Ovary (tissue), 9 donors: ENCODE results near the gene OR2Y1. TPM values are rescaled to one million over a fixed set of nuclear protein-coding genes. Genes with fewer than 3 reads are reported as not detected.
"Not testable (repeated sequence)": the region's sequence is repeated elsewhere in the genome, so short reads cannot be mapped to it uniquely, and the experiment has no call there.

Experiments used
- DNase-seq, 5 donors: peaks; one replicate each; pipeline ENCODE4 v3.0.0-alpha.2; 2019 to 2020
- H3K27ac ChIP-seq, 2 donors: fragments of 200-600 bp; one replicate each; pipeline versions ENCODE4 v1.5.1 to v1.8.0; 2019 to 2022
- H3K27me3 ChIP-seq: fragments of 200-600 bp; one replicate; pipeline ENCODE4 v1.8.0; 2022
- H3K36me3 ChIP-seq: fragments of 200-600 bp; sonication (generic); one replicate; pipeline ENCODE4 v1.5.1; 2019
- H3K4me1 ChIP-seq: one replicate; pipeline ENCODE4 v1.8.1; 2013; ENCODE audit warnings: mild to moderate bottlenecking, moderate library complexity; ENCODE audit not compliant: insufficient read depth
- H3K4me3 ChIP-seq: fragments of 200-600 bp; sonication (generic); one replicate; pipeline ENCODE4 v1.5.1; 2017
- H3K9me3 ChIP-seq, 2 donors: fragments of 200-600 bp in 1 of 2; sonication (generic) in 1 of 2; one replicate each; pipeline versions ENCODE4 v1.5.1 to v1.8.1; 2013 to 2019; ENCODE audit warnings: mild to moderate bottlenecking in 1 of 2, moderate library complexity in 1 of 2
- CTCF ChIP-seq, 3 donors: fragments of 450-650 bp in 2 of 3; fragments of 200-600 bp in 1 of 3; IDR thresholded peaks; one replicate each; pipeline versions ENCODE4 v1.5.1 to v1.8.0; 2016 to 2022; ENCODE audit warnings: antibody characterized with exemption in 3 of 3, mild to moderate bottlenecking in 1 of 3
- EP300 ChIP-seq: sonication (generic); formaldehyde crosslinking; IDR thresholded peaks from one replicate; pipeline ENCODE4 v1.6.1; 2017; ENCODE audit warnings: antibody characterized with exemption
- POLR2A ChIP-seq: fragments of 450-650 bp; IDR thresholded peaks from one replicate; pipeline ENCODE4 v1.6.1; 2017; ENCODE audit warnings: antibody characterized with exemption, mild to moderate bottlenecking, moderate library complexity
- WGBS, 3 donors: extraction: QIAGEN DNeasy Blood & Tissue Kit in 1 of 3; methylation state at CpG; one replicate each; pipeline versions ENCODE4 v1.1.5 to v1.1.7; 2013 to 2017; 5-methylcytosine and 5-hydroxymethylcytosine counted together
- intact Hi-C, 4 donors: fragments of 100-400 bp; cut with DNase I; formaldehyde crosslinking; loops; one replicate each; pipeline versions ENCODE4 v1.11.0 to v1.15.1; 2022 to 2023
- polyA plus RNA-seq, 2 donors: library from polyadenylated mRNA; stranded (reverse); fragments of 200-250 nt in 1 of 2; fragments of 350-450 nt in 1 of 2; fragmentation: Illumina TruSeq in 1 of 2; extraction: RNeasy Lipid Tissue Mini Kit (QIAGEN cat#74804) in 1 of 2; gene quantifications; one replicate each; pipeline ENCODE4 v1.2.3, GENCODE V29; 2013 to 2014
- total RNA-seq, 7 donors: library from RNA; depleted of rRNA in 2 of 7; stranded (reverse); fragments of >200 nt in 2 of 7; fragmentation: NEBNext Ultra II Directional in 3 of 7; extraction: Animal tissue kit (Norgen Biotek cat#: 25700) in 3 of 7; gene quantifications; one replicate each; pipeline versions ENCODE4 v1.1.0 to v1.2.4, GENCODE V29; 2016 to 2023
- donor health status: DM: no; HTN: no; CAD: no; lungs with moderate emphysema.
- donor health status: DM: no; HTN: no; CAD: no.
- donor health status: Bipolar disorder and iron deficiency.
- donor health status: DM: yes; HTN: yes; CAD: no.
- donor health status: DM: no; HTN: no; CAD: no.
- donor health status: DM: yes; HTN: yes; CAD: no.

OR2Y1 gene
- total and polyA plus RNA-seq, 9 donors: not detected

- Histone ChIP-seq H3K9me3 (no peaks in the 10 kb centered on the region), H3K4me1 (no peaks in the 10 kb centered on the region), H3K4me3 (no peak overlapping the region), H3K36me3 (no peaks in the 10 kb centered on the region), H3K27me3 (no peaks in the 10 kb centered on the region), H3K27ac (no peak overlapping the region)
- WGBS, 3 donors: 27 to 37% (median 33%) methylated on average over 6 of the region's 6 CpGs
- TF ChIP-seq CTCF (IDR thresholded peaks at IDR 0.05): no peak
- no peak for TF ChIP-seq POLR2A
- no peak for TF ChIP-seq EP300
- no peak for DNase-seq
- intact Hi-C loops: no loop called here
Observed at GRCh38 chr5:180742727-180743126, 2.9 kb upstream of the OR2Y1 start.

- H3K27ac ChIP-seq, H3K36me3 ChIP-seq, H3K27me3 ChIP-seq, intact Hi-C loops, H3K4me1 ChIP-seq, H3K9me3 ChIP-seq, H3K4me3 ChIP-seq, DNase-seq: not testable (repeated sequence)
- whole genome bisulfite sequencing, 3 donors: 74 to 85% (median 76%) methylated on average over 4 of the region's 4 CpGs
Observed at GRCh38 chr5:180740953-180741352, 1.1 kb upstream of the OR2Y1 start.

GRCh38 chr5:180739271-180739670 lies 587 bp downstream of the OR2Y1 start:
- no peak overlapping the region for H3K27ac ChIP-seq
- no peaks in the 10 kb centered on the region for H3K4me1 ChIP-seq
- H3K36me3 ChIP-seq: no peaks in the 10 kb centered on the region
- no peak for DNase-seq
- TF ChIP-seq EP300: no peak
- TF ChIP-seq POLR2A: no peak
- no peak for TF ChIP-seq CTCF (IDR thresholded peaks at IDR 0.05)
- intact Hi-C loops: no loop called here
- no peak overlapping the region for H3K4me3 ChIP-seq
- no peaks in the 10 kb centered on the region for H3K9me3 ChIP-seq
- no peaks in the 10 kb centered on the region for H3K27me3 ChIP-seq
- 88 to 93% (median 90%) methylated on average over 10 of the region's 10 CpGs for WGBS, 3 donors

GRCh38 chr5:180736536-180736935 lies 3.3 kb downstream of the OR2Y1 start:
- no peak for DNase-seq
- 59 to 76% (median 66%) methylated on average over 2 of the region's 2 CpGs for WGBS, 3 donors
- TF ChIP-seq POLR2A (no peak), CTCF (IDR thresholded peaks at IDR 0.05) (no peak), EP300 (no peak)
- intact Hi-C loops: no loop called here
- no peaks in the 10 kb centered on the region for H3K36me3 ChIP-seq
- H3K27me3 ChIP-seq: no peaks in the 10 kb centered on the region
- H3K4me3 ChIP-seq: no peak overlapping the region
- no peaks in the 10 kb centered on the region for H3K4me1 ChIP-seq
- no peaks in the 10 kb centered on the region for H3K9me3 ChIP-seq
- no peak overlapping the region for H3K27ac ChIP-seq

GRCh38 chr5:180724944-180725343 lies 14.9 kb downstream of the OR2Y1 start:
- H3K4me3 ChIP-seq: no peak overlapping the region
- TF ChIP-seq POLR2A (no peak), EP300 (no peak)
- intact Hi-C loops: no loop called here
- DNase-seq: no peak
- no peaks in the 10 kb centered on the region for H3K9me3 ChIP-seq
- H3K27ac ChIP-seq: no peak overlapping the region
- no peaks in the 10 kb centered on the region for H3K36me3 ChIP-seq
- no peaks in the 10 kb centered on the region for H3K4me1 ChIP-seq
- 86 to 91% (median 88%) methylated on average over 8 of the region's 8 CpGs for WGBS, 3 donors
- no peaks in the 10 kb centered on the region for H3K27me3 ChIP-seq

- no peak for DNase-seq
- Histone ChIP-seq H3K9me3 (no peaks in the 10 kb centered on the region), H3K4me3 (no peak overlapping the region), H3K36me3 (no peaks in the 10 kb centered on the region), H3K4me1 (no peaks in the 10 kb centered on the region), H3K27ac (no peak overlapping the region), H3K27me3 (no peaks in the 10 kb centered on the region)
- WGBS, 3 donors: 55 to 63% (median 57%) methylated on average over 5 of the region's 5 CpGs
- TF ChIP-seq CTCF (IDR thresholded peaks at IDR 0.05) (no peak), POLR2A (no peak), EP300 (no peak)
- intact Hi-C loops: no loop called here
Observed at GRCh38 chr5:180723936-180724335, 15.9 kb downstream of the OR2Y1 start.
